SK-N-DZ (cell line): ENCODE results near the gene PSEN1.

ENCODE experiments used
- DNase-seq: peaks from one replicate; pipeline ENCODE4 v3.0.0-alpha.2; 2015; ENCODE audit warnings: low spot score
- small RNA-seq, 2 experiments: library from RNA; depleted of rRNA; stranded (forward); fragments of <200 nt; gene quantifications; one replicate each; pipeline ENCODE3, GENCODE V24; 2014

The PSEN1 gene

GRCh38 chr14:73272393-73272792, 136.1 kb downstream of the PSEN1 start:
- no peak for DNase-seq

Small RNA genes lying within 50 kb of the gene (small RNA-seq; reads per million reads assigned to genes)
- gene AC004858.1 (0 reads per million in 2 experiments), gene RNU6-419P (0 reads per million in 2 experiments)
